Activated T-helper 1 cell treated with Interleukin-2 at 50 U/mL for 16 hours (primary cell): ENCODE measurements around the gene USB1.
"Not testable (repeated sequence)": the region's sequence is repeated elsewhere in the genome, so short reads cannot be mapped to it uniquely, and the experiment has no call there.

ENCODE experiments used
- DNase-seq: peaks from one replicate; pipeline ENCODE4 v3.0.0-alpha.2; 2020; ENCODE audit warnings: low read depth

The USB1 gene

GRCh38 chr16:57995721-57996405 lies 5.3 kb upstream of the USB1 start:
- no peak for DNase-seq

GRCh38 chr16:57996406-57997175 lies 4.6 kb upstream of the USB1 start:
- DNase-seq, result no peak

GRCh38 chr16:57997176-57997527 lies 4.1 kb upstream of the USB1 start:
- DNase-seq, result no peak

DNA sequence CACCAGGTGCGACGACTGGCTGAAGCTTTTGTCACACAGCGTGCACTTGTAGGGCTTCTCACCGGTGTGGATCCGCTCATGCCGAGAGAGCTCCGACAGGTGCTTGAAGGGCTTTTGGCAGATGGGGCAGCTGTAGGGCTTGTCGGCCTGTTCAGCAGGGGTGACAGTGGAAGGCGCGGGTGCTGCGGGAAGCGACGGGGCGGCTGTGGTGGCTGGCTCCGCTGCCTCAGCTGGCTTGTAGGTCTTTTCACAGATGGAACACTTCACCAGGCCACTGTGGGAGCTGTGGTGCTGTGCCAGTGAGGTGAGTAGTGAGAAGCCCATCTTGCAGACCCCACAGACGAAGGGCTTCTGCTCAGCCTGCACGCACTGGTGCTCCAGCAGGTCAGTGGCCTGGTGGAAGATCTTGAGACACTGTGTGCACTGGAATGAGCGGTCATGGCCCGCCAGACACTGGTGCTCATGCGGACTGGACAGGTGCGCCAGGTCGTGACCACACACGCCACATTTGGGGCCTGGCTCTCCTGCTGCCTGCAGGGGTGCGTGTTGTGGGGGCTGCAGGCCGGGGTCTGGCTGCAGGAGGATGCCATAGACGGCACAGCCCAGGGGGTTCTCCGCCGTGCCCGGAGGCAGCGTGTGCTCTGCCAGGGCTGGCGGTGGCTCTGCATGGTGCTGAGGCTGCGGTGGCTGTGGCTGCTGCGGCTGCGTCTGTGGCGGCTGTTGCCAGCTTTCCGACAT lies 3.5 kb upstream of the USB1 start:
- no peak for DNase-seq

DNA sequence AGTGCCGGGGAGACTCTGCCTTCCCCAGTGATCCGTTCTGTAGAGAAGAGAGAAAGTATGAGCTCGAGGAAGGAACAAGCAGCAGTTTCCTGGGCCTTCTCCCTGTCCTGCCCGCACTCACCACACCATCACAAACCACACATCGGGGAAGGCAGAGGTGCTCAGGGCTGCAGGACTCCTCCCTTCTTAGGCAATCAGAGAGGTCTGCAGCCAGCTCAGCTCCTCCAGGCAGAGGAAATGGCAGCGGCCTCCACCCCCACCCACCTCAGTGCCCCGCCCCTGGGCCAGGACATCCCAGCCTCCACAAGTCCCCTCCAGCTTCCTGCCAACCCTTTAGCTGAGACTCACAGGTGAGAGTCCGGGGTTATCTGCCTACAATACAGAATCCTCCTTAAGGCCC lies 2.7 kb upstream of the USB1 start:
- peak; percentile 38 for DNase-seq

DNA sequence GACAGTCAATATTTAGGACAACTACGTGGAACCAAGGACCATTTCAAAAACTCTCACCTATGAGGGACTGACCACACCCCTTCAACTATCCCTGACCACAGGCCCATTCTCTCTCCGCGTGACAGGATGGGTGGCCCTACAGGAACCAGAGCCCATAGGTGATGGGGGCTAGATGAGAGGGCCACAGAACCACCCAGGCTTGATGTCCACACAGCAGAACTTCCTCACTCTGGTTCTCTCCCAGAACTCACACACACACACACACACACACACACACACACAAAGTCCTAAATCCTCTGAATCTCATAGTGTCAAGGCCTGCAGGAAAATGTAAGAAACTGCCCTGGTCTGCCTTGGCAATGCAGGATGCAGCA lies 2.2 kb upstream of the USB1 start:
- DNase-seq, result no peak

DNA sequence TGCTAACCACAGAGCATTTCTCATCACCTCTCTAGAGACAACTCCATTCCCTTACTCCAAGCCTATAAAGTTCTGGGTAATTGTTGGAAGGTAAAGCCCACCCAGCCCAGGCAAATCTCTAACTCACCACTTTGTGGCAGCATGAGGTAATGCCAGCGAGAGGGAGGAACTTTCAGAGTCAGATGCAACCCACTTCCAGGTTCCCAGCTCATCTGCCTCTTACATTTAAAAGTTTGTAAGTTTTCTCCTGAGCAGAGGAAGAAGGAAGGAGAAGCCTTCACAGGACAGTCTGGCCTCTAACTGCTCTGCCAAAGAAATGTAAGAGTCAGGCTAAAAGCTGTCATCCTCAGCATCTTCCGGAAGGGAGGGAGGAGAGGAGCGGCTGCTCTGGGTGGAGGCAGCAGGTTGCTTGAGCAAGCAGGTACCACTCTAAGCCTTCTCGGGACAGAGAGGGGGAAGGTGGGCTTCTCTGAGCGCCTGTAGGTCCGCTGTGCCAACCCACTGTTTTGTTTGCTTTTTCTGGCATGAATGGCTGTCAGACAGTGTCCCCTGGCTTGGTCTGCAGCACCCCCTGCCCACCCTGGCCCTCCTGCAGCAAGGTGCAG lies 1.7 kb upstream of the USB1 start:
- no peak for DNase-seq

- peak; percentile 20 for DNase-seq
Measured at GRCh38 chr16:57999971-58000705, 1.1 kb upstream of the USB1 start, which contains the start of gene ZNF319. Gene ZNF319 (minus strand): TSS chr16:58000672. CDS start chr16:57998265, 2,407 bp downstream.

GRCh38 chr16:58001781-58002415 lies 691 bp downstream of the USB1 start:
- no peak for DNase-seq

DNA sequence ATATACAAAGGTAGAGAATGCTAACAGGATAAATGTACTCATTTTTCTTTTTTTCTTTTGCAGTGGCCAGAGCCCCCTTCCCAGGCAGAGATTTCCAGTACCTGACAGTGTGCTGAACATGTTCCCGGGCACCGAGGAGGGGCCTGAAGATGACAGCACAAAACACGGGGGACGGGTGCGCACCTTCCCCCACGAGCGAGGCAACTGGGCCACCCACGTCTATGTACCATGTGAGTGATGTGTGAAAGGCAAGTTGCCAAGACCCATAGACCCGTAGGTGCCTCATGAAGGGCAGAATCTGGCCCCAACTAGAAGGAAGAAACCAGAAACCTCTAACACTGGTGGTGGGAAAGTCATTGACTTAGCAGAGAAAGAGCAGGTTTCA lies 1.2 kb downstream of the USB1 start:
- no peak for DNase-seq

- no peak for DNase-seq
Measured at GRCh38 chr16:58002936-58003335, 1.7 kb downstream of the USB1 start.

DNA sequence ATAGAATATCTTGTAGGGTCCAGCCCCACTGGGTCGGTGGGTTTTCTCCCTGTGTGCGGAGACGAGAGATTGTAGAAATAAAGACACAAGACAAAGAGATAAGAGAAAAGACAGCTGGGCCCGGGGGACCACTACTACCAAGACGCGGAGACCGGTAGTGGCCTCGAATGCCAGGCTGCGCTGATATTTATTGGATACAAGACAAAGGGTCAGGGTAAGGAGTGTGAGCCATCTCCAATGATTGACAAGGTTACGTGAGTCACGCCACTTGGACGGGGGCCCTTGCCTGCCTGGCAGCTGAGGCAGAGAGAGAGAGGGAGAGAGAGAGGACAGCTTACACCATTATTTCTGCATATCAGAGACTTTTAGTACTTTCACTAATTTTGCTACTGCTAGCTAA lies 3.5 kb downstream of the USB1 start:
- DNase-seq, result not testable (repeated sequence)

- DNase-seq, result no peak
Measured at GRCh38 chr16:58009856-58010416, 8.7 kb downstream of the USB1 start.

DNA sequence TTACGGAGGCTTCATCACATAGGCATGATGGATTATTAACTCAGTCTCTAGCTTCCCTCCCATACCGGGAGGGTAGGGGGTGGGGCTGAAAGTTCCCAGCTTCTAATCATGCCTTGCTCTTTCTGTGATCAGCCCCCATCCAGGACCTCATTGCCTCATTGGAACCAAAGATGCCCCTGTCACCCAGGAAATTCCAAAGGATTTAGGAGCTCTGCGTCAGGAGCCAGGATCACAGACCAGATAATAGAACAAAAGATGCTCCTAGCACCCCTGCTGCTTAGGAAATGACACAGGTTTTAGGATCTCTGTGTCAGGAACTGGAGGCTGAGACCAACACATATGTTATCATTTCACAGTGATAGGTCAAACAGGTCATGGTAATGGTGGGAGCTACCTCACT lies 9.7 kb downstream of the USB1 start:
- DNase-seq, result no peak

- DNase-seq, result no peak
Measured at GRCh38 chr16:58011652-58012051, 10.4 kb downstream of the USB1 start.

DNA sequence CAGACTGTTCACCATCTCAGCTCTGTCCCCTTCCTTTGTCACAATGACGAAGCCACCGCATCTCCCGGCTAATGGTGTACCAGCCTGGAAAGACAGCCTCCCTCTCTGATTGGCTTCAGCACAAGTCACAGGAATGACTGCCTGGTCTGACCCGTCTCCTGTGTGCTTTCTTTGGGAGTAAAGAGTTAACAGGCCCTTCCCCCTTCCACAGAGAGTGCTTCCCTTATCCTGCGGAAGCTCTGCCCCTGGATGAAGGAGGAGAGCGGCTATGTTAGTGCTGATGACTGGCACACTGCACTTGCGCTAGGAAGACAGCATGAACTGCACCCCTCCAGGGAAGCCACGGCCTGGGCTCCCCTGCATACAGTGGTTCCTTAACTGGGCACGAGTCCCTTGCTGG lies 11.3 kb downstream of the USB1 start:
- DNase-seq, result no peak

DNA sequence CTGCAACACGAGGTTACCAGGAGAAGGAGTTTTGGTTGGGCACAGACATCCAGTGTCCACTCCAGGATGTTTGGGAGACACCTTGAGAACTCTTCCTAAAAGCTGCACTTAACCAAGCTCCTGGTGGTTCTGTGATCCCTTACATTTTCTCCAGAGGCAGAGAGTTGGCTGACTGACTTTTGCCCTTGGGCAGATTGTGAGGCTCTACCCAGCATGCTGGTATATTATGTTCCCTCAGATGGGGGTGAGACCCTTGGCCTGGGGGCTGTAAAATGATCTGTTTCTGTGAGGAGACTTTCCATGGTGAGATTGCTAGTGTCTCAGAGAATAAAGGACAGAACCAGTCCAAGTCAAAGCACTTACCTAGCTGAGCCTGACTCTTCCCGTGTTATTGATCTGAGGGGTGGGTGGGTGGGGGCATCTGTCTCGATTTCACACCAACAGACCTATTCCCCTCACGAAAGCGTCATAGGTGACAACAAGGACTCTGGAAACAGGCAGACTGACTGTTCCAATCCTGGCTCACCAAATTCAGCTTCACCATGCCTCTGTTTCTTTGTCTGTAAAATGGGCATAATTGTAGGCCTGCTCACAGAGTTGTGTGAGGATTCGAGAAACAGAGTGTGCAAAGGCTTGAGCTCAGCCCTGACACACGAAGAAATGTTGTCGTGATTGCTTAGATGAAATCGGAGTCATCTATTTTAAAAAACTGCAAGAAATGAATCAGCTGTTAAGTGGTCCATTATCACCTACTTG lies 12.2 kb downstream of the USB1 start:
- DNase-seq, result no peak

DNA sequence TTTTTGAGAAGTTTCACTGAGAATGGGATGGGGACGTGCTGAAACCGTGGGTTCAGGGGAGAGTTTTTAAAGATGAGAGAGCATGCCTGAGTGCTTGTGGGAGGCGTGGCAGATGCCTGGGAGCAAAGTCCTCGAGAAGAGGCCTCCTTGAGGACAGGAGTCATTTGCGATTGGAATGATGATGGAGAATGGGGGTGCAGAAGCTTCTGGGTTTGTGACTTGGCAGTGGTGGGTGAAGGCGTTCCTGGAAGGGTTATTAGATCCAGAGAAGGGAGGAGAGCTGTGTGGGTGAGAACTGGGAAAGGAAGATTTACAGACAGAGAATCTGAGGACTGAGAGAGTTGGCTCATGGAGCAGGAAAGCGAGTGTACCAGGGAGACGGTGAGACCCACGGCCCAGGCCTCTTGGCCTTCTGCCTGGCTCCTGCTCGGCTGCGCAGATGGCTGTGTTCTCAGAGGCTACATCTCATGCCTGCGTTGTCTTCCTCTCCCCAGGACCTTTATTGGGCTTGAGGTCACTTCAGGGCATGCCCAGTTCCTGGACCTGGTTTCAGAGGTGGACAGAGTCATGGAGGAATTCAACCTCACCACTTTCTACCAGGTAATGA lies 15.7 kb downstream of the USB1 start:
- no peak for DNase-seq

DNA sequence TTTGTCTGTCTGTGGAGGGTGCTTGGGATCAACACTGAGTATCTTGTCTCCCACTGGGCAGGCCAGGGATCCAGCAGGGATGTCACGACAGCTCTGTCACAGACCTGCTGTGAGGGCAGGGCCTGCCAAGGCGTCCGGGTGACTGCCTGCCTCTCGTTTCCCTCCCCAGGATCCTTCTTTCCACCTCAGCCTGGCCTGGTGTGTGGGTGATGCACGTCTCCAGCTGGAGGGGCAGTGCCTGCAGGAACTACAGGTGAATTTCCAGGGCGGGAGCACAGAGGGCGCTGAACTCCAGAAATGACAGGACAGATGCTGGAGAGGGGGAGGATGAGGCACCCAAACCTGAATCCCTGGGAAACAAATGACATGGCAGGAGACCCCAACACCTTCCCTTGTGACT lies 17.6 kb downstream of the USB1 start:
- DNase-seq, result no peak
